Mesenchymal stem cell (in vitro differentiated cells and primary cell): Measurements from ENCODE around the gene ATP8B4.
A peak's percentile ranks its signal among the peaks of the same experiment; 100 is the strongest.

ENCODE experiments used
- DNase-seq: peaks from one replicate; pipeline ENCODE4 v3.0.0-alpha.2; 2013
- H2AFZ ChIP-seq: one replicate; pipeline ENCODE4 v1.6.1; 2013; ENCODE audit warnings: low read depth, mild to moderate bottlenecking, control low read depth, inconsistent platforms, low read length, moderate library complexity
- H2AK5ac ChIP-seq: 2 replicates; pipeline ENCODE4 v1.6.1; 2013; ENCODE audit warnings: low read length, moderate library complexity, mild to moderate bottlenecking, inconsistent platforms; ENCODE audit not compliant: severe bottlenecking
- H2BK120ac ChIP-seq: one replicate; pipeline ENCODE4 v1.6.1; 2013; ENCODE audit warnings: low read depth, mild to moderate bottlenecking, inconsistent platforms, low read length, moderate library complexity
- H2BK12ac ChIP-seq, 2 experiments: one replicate each; pipeline ENCODE4 v1.6.1; 2013; ENCODE audit warnings: inconsistent platforms in 2 of 2, low read length in 2 of 2, mild to moderate bottlenecking in 2 of 2, moderate library complexity in 2 of 2, control low read depth in 1 of 2
- H2BK15ac ChIP-seq: one replicate; pipeline ENCODE4 v1.6.1; 2013; ENCODE audit warnings: mild to moderate bottlenecking, low read depth, inconsistent platforms; ENCODE audit not compliant: poor library complexity, severe bottlenecking
- H2BK5ac ChIP-seq: 2 replicates; pipeline ENCODE4 v1.6.1; 2013; ENCODE audit warnings: low read depth, mild to moderate bottlenecking, low read length, control low read depth, inconsistent platforms; ENCODE audit not compliant: poor library complexity, severe bottlenecking
- H3K14ac ChIP-seq, 2 experiments: one replicate each; pipeline ENCODE4 v1.6.1; 2013; ENCODE audit warnings: inconsistent platforms in 2 of 2, low read length in 2 of 2, control low read depth in 1 of 2, mild to moderate bottlenecking in 1 of 2, moderate library complexity in 1 of 2
- H3K18ac ChIP-seq, 2 experiments: one replicate each; pipeline ENCODE4 v1.6.1; 2013; ENCODE audit warnings: inconsistent platforms in 2 of 2, low read length in 2 of 2, control low read depth in 1 of 2, low read depth in 1 of 2, mild to moderate bottlenecking in 1 of 2
- H3K23ac ChIP-seq, 2 experiments: one replicate each; pipeline ENCODE4 v1.6.1; 2013; ENCODE audit warnings: inconsistent platforms in 2 of 2, low read length in 2 of 2, mild to moderate bottlenecking in 2 of 2, moderate library complexity in 2 of 2, control low read depth in 1 of 2
- H3K27ac ChIP-seq: 2 replicates; pipeline ENCODE4 v1.5.1; 2013; ENCODE audit warnings: mild to moderate bottlenecking, moderate library complexity, low read length, control low read depth, inconsistent platforms; ENCODE audit not compliant: poor library complexity, severe bottlenecking
- H3K27me3 ChIP-seq, 2 experiments: 2 replicates each; pipeline versions ENCODE4 v1.6.1 to v1.7.0; 2013; ENCODE audit warnings: low read length in 2 of 2, mild to moderate bottlenecking in 2 of 2, moderate library complexity in 2 of 2, control low read depth in 1 of 2, inconsistent platforms in 1 of 2; ENCODE audit not compliant: control insufficient read depth in 1 of 2, insufficient read depth in 1 of 2
- H3K36me3 ChIP-seq, 2 experiments: 2 replicates each; pipeline versions ENCODE4 v1.6.1 to v1.7.0; 2013; ENCODE audit warnings: low read length in 2 of 2, control low read depth in 1 of 2, inconsistent platforms in 1 of 2, low read depth in 1 of 2, mild to moderate bottlenecking in 1 of 2; ENCODE audit not compliant: insufficient read depth in 2 of 2, control insufficient read depth in 1 of 2
- H3K4ac ChIP-seq, 2 experiments: one replicate each; pipeline ENCODE4 v1.6.1; 2013; ENCODE audit warnings: inconsistent platforms in 2 of 2, low read length in 2 of 2, mild to moderate bottlenecking in 2 of 2, moderate library complexity in 2 of 2, control low read depth in 1 of 2, low read depth in 1 of 2
- H3K4me1 ChIP-seq: 2 replicates; pipeline ENCODE4 v1.6.1; 2013; ENCODE audit warnings: low read depth, low read length, control low read depth; ENCODE audit not compliant: control insufficient read depth, insufficient read depth
- H3K4me2 ChIP-seq: 2 replicates; pipeline ENCODE4 v1.6.1; 2013; ENCODE audit warnings: low read length, mild to moderate bottlenecking, inconsistent platforms; ENCODE audit not compliant: poor library complexity, severe bottlenecking
- H3K4me3 ChIP-seq, 2 experiments: 2 replicates each; pipeline versions ENCODE4 v1.5.1 to v1.7.0; 2013; ENCODE audit warnings: low read length in 2 of 2, mild to moderate bottlenecking in 2 of 2, control low read depth in 1 of 2, low read depth in 1 of 2; ENCODE audit not compliant: insufficient read depth in 1 of 2
- H3K79me1 ChIP-seq: replicated peaks from 2 replicates; pipeline ENCODE4 v1.6.1; 2013; ENCODE audit warnings: mild to moderate bottlenecking, control low read depth, low read length, inconsistent platforms; ENCODE audit not compliant: poor library complexity, severe bottlenecking
- H3K9ac ChIP-seq: 2 replicates; pipeline ENCODE4 v1.7.0; 2013; ENCODE audit warnings: mild to moderate bottlenecking, low read length, moderate library complexity
- H3K9me3 ChIP-seq: 2 replicates; pipeline ENCODE4 v1.7.0; 2013; ENCODE audit warnings: mild to moderate bottlenecking, low read length; ENCODE audit not compliant: control insufficient read depth
- H4K8ac ChIP-seq: one replicate; pipeline ENCODE4 v1.6.1; 2013; ENCODE audit warnings: inconsistent platforms, mild to moderate bottlenecking, low read length, moderate library complexity
- H4K91ac ChIP-seq: one replicate; pipeline ENCODE4 v1.6.1; 2013; ENCODE audit warnings: mild to moderate bottlenecking, low read length, inconsistent platforms
- WGBS: methylation state at CpG from one replicate; pipeline ENCODE4 v1.1.7; 2013; ENCODE audit warnings: mixed read lengths; 5-methylcytosine and 5-hydroxymethylcytosine counted together

Gene ATP8B4

DNA sequence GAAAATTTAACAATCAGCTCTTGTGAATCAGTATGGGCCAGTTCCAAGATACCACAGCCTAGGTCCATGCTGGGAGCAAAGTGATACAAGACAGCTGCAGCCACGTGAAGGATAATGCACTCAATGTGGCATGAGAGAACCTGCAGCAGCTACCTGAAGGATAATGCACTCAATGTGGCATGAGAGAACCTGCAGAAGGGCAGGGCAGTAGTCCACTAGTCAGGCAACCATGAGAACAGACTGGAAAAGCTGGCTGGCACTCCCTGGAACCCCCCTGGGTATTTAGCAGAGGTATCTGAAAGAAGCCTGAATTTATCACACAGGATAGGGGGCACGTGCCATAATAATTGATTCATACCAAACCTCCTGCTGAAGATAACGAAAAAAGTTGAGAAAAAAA, 237.6 kb downstream of the ATP8B4 start:
- Histone ChIP-seq H2BK5ac (no peak overlapping the region), H2BK120ac (no peak overlapping the region), H4K91ac (no peak overlapping the region), H3K4ac (no peak overlapping the region), H4K8ac (no peak overlapping the region), H2BK15ac (no peak overlapping the region), H3K79me1 (no peaks in the 10 kb centered on the region), H3K4me2 (no peak overlapping the region), H3K27ac (no peak overlapping the region), H2BK12ac (no peak overlapping the region), H3K9ac (no peak overlapping the region), H3K4me1 (no peaks in the 10 kb centered on the region), H3K9me3 (no peaks in the 10 kb centered on the region), H3K4me3 (no peak overlapping the region), H2AFZ (no peak overlapping the region), H3K18ac (no peak overlapping the region), H3K36me3 (no peaks in the 10 kb centered on the region), H3K27me3 (no peaks in the 10 kb centered on the region), H2AK5ac (no peak overlapping the region), H3K23ac (no peak overlapping the region), H3K14ac (no peak overlapping the region)
- DNase-seq = no peak
- 93% methylated on average over 2 of the region's 3 CpGs for WGBS

DNA sequence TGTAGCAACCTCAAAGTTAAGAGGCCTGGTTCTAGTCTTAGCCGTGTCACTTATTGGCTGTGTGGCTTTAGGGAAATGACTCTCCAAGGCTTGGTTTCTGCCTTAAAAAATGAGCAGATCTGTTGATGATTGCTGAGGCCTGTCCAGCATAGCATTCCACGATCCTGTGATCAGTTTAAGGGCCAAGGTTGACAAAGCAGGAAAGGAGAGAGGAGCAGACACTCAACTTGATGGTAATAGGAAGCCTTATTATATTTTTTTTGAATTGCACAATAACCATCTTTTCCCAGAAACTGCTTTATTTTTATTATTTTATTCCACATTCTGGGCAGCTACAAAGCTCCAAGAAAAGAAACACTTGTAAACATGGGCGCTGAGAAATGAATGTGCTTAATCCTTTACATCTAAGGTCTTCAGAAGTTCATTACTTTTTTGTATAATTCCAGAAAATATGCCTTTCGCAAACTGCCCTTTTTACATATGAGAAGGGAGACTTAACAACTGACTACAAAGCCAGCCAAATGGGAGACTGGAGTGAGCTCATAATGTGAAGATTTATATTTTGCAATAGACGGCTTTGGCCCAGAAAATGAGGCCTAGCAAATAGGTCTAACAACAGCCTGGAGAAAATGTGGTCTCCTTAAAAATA, 241.0 kb downstream of the ATP8B4 start:
- no peak for DNase-seq
- no peak overlapping the region for H2BK5ac ChIP-seq
- H4K8ac ChIP-seq = no peak overlapping the region
- H2BK12ac ChIP-seq = no peak overlapping the region
- no peak overlapping the region for H4K91ac ChIP-seq
- no peak overlapping the region for H3K4ac ChIP-seq
- no peak overlapping the region for H3K14ac ChIP-seq
- H3K4me3 ChIP-seq = no peak overlapping the region
- H2AFZ ChIP-seq = no peak overlapping the region
- no peak overlapping the region for H2BK15ac ChIP-seq
- H3K36me3 ChIP-seq = no peaks in the 10 kb centered on the region
- 87% methylated on average over 2 of the region's 5 CpGs for WGBS
- H3K4me2 ChIP-seq = no peak overlapping the region
- no peak overlapping the region for H2BK120ac ChIP-seq
- H3K27ac ChIP-seq = no peak overlapping the region
- H3K9me3 ChIP-seq = no peaks in the 10 kb centered on the region
- no peaks in the 10 kb centered on the region for H3K27me3 ChIP-seq
- no peak overlapping the region for H3K23ac ChIP-seq
- H3K79me1 ChIP-seq = no peaks in the 10 kb centered on the region
- H3K9ac ChIP-seq = peak overlapping the region; percentile 86
- no peak overlapping the region for H3K18ac ChIP-seq
- H2AK5ac ChIP-seq = no peak overlapping the region
- no peaks in the 10 kb centered on the region for H3K4me1 ChIP-seq

DNA sequence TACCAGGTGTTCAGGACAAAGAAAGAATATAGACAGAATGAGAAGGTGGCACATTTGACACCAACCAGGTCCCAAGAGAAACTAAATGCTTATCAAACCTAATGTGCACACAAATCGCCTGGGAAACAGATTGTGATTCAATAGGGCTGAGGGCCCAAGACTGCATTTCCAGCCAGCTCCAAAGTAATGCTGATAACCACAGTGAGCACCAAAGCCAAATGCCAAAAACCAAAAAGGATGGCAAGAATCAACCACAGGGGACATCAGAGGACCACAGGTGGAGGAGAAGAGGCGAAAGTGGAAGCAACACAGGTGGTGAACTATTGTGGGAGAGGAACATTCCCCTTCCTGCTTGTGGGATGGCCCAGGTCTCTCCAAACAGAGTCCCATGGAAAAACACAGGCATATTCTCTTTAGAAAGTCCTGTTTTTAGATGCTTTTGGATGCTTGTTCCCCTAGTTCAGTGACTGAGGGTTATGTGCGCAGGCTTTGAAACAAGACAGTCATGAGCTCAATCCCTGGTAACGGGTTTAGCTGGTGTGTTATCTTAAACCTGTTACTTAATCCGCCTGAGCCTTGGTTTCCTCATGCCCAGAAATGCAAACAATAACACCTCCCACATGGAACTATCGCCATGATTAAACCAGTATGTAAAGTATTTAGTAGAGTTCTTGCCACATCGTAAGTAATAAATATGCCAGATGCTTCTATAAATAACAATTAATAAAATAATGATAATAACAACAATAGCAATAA, 241.7 kb downstream of the ATP8B4 start:
- Histone ChIP-seq H2BK15ac (peak overlapping the region; percentile 26), H3K14ac (no peak overlapping the region), H3K27ac (no peak overlapping the region), H2BK12ac (no peak overlapping the region), H2AFZ (no peak overlapping the region), H3K4me1 (no peaks in the 10 kb centered on the region), H3K79me1 (no peaks in the 10 kb centered on the region), H4K8ac (no peak overlapping the region), H3K4me3 (no peak overlapping the region), H3K27me3 (no peaks in the 10 kb centered on the region), H2AK5ac (no peak overlapping the region), H4K91ac (no peak overlapping the region), H2BK5ac (no peak overlapping the region), H2BK120ac (no peak overlapping the region), H3K9me3 (no peaks in the 10 kb centered on the region), H3K23ac (no peak overlapping the region), H3K4ac (peak overlapping the region; percentile 25 to 38), H3K4me2 (no peak overlapping the region), H3K36me3 (peaks cover 0 to 2% of the 10 kb centered on the region in 2 experiments), H3K9ac (peak overlapping the region; percentile 86), H3K18ac (no peak overlapping the region)
- 93% methylated on average over 3 of the region's 7 CpGs for WGBS
- DNase-seq = no peak

- Histone ChIP-seq H2BK120ac (peak overlapping the region; percentile 19), H3K4me1 (no peaks in the 10 kb centered on the region), H3K4me2 (no peak overlapping the region), H3K9ac (peak overlapping the region; percentile 86), H2BK12ac (peak overlapping the region in 1 of 2 experiments; percentile 32), H3K79me1 (no peaks in the 10 kb centered on the region), H2AK5ac (no peak overlapping the region), H2BK5ac (no peak overlapping the region), H4K91ac (no peak overlapping the region), H4K8ac (peak overlapping the region; percentile 66), H2BK15ac (no peak overlapping the region), H2AFZ (no peak overlapping the region), H3K4me3 (no peak overlapping the region), H3K14ac (no peak overlapping the region), H3K27ac (no peak overlapping the region), H3K23ac (no peak overlapping the region), H3K27me3 (no peaks in the 10 kb centered on the region), H3K9me3 (no peaks in the 10 kb centered on the region), H3K18ac (peak overlapping the region; percentile 44 to 66), H3K4ac (peak overlapping the region in 1 of 2 experiments; percentile 22), H3K36me3 (peaks cover 0 to 6% of the 10 kb centered on the region in 2 experiments)
- WGBS = 44% methylated on average over 5 of the region's 5 CpGs
- DNase-seq = no peak
Observed at GRCh38 chr15:49876401-49877038, 242.5 kb downstream of the ATP8B4 start.
